ENCODE results near the gene PCMTD2. TPM values are rescaled to one million over a fixed set of nuclear protein-coding genes. Genes with fewer than 3 reads are reported as not detected.

PCMTD2 gene
- total and polyA plus RNA-seq, 10 of the 15 experiments (the other 5 are each of a cell fraction or from before 2014, with no cell fraction given) = 6.8 to 36.8 (median 16.5) TPM

DNA sequence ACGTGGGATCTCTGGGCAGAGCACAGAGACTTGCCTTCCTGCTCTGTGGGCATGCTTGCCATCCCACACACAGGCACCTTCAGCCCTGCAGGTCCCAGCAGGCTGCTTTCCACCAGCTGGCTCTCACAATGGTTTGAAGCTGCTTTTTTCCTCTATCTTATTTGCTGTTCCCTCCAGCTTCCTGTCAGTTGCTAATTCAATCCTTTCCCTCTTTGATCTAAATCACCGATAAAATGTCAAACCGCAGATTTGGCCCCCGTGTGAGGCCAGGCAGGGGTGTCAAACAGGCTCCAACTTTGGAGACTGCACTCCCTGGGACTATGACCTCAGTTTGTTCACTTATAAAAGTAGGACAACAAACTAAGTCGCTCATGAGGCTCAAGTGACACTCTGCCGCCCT, 40.6 kb upstream of the PCMTD2 start:
- Histone ChIP-seq H3K4me3 (no peak overlapping the region), H4K20me1 (ENCODE audit: control insufficient read depth, insufficient read depth) (no peaks in the 10 kb centered on the region), H3K4me1 (ENCODE audit: control insufficient read depth, insufficient read depth, low read length) (no peaks in the 10 kb centered on the region), H3K9me3 (replicated peaks; ENCODE audit: control insufficient read depth, insufficient read depth, low read length) (no peaks in the 10 kb centered on the region), H3K79me2 (ENCODE audit: control insufficient read depth, insufficient read depth, low read length) (no peaks in the 10 kb centered on the region), H3K36me3 (ENCODE audit: control insufficient read depth in 2 of 2, insufficient read depth in 2 of 2, low read length in 1 of 2) (no peaks in the 10 kb centered on the region), H3K27me3 (replicated peaks in 1 of 2; ENCODE audit: control insufficient read depth in 2 of 2, insufficient read depth in 2 of 2, low read length in 1 of 2) (peaks cover 2 to 4% of the 10 kb centered on the region in 2 experiments; a peak in 3 of 4 replicates), H3K9ac (ENCODE audit: control insufficient read depth, insufficient read depth, low read length) (no peak overlapping the region), H2AFZ (ENCODE audit: control insufficient read depth, low read depth, low read length) (no peak overlapping the region), H3K4me2 (ENCODE audit: control insufficient read depth, insufficient read depth) (no peak overlapping the region), H3K27ac (ENCODE audit: control insufficient read depth, insufficient read depth) (no peak overlapping the region)
- 16% methylated on average over 6 of the region's 6 CpGs for WGBS (ENCODE audit: insufficient coverage, insufficient replicate concordance, low lambda C conversion rate, missing lambda C conversion rate)
- ChIA-PET POLR2A (no interaction called here), RAD21 (ENCODE audit: unreplicated experiment) (no interaction called here), CTCF (no interaction called here), SMC1A (ENCODE audit: uncharacterized antibody, unreplicated experiment) (no interaction called here)
- BruUV-seq (replicated peaks) = no TSS peak
- intact Hi-C loops (cut with micrococcal nuclease; ENCODE audit: unreplicated experiment) (no loop called here), in situ Hi-C loops (cut with MboI) (no loop called here)
- ATAC-seq (no peak), FAIRE-seq (no peak), DNase-seq (ENCODE audit: low read depth, low spot score) (no peak)
- TF ChIP-seq STAT3 (IDR thresholded peaks at IDR 0.05; ENCODE audit: low read depth, low read length) (no peak), TAF1 (IDR thresholded peaks at IDR 0.05; ENCODE audit: borderline replicate concordance, low read depth, low read length) (no peak)

DNA sequence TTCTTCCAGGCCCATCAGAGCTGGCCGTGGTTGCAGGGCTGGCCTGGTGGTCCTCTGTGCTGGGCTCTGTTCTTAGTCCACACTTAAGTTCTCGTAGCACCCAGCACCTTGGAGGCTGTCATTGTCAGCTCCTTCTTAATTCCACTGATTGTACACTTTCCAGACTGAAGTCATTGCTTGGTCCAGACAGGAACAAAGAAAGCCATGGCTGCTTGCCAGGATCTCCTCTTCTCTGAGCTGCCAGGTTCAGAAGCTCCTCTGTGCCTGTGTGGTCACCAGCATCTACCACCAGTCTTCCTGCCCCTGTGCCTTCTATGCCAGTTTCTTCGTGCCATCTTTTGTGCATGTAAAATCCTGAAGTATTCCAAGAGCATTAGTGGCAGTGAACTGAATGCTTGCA, 39.5 kb upstream of the PCMTD2 start:
- H3K4me2 ChIP-seq (ENCODE audit: control insufficient read depth, insufficient read depth) = no peak overlapping the region
- no peak for FAIRE-seq
- H3K36me3 ChIP-seq (ENCODE audit: control insufficient read depth in 2 of 2, insufficient read depth in 2 of 2, low read length in 1 of 2) = no peaks in the 10 kb centered on the region
- WGBS (ENCODE audit: insufficient coverage, insufficient replicate concordance, low lambda C conversion rate, missing lambda C conversion rate) = 0% methylated on average over 3 of the region's 3 CpGs
- ChIA-PET CTCF (no interaction called here), RAD21 (ENCODE audit: unreplicated experiment) (no interaction called here), POLR2A (interaction anchor here (0.7 kb wide), 1 partner anchor 8 kb away, joined by 3 read pairs; no protein-coding TSS in a partner anchor), SMC1A (ENCODE audit: uncharacterized antibody, unreplicated experiment) (no interaction called here)
- H3K4me3 ChIP-seq = no peak overlapping the region
- in situ Hi-C loops (cut with MboI) (no loop called here), intact Hi-C loops (cut with micrococcal nuclease; ENCODE audit: unreplicated experiment) (no loop called here)
- H3K27me3 ChIP-seq (replicated peaks in 1 of 2; ENCODE audit: control insufficient read depth in 2 of 2, insufficient read depth in 2 of 2, low read length in 1 of 2) = peaks cover 0 to 4% of the 10 kb centered on the region in 2 experiments; a peak in 2 of 4 replicates
- H3K4me1 ChIP-seq (ENCODE audit: control insufficient read depth, insufficient read depth, low read length) = no peaks in the 10 kb centered on the region
- H3K9ac ChIP-seq (ENCODE audit: control insufficient read depth, insufficient read depth, low read length) = no peak overlapping the region
- BruUV-seq (replicated peaks) = no TSS peak
- no peak for ATAC-seq
- H3K79me2 ChIP-seq (ENCODE audit: control insufficient read depth, insufficient read depth, low read length) = no peaks in the 10 kb centered on the region
- no peaks in the 10 kb centered on the region for H4K20me1 ChIP-seq (ENCODE audit: control insufficient read depth, insufficient read depth)
- no peak overlapping the region for H2AFZ ChIP-seq (ENCODE audit: control insufficient read depth, low read depth, low read length)
- TF ChIP-seq HDAC6 (IDR thresholded peaks at IDR 0.05; ENCODE audit: unreplicated experiment) = no peak
- no peak for TF ChIP-seq NFYA (IDR thresholded peaks at IDR 0.05; ENCODE audit: borderline replicate concordance, low read depth, low read length)
- TF ChIP-seq LARP7 (IDR thresholded peaks at IDR 0.05) = no peak
- no peak for TF ChIP-seq SMARCA5 (IDR thresholded peaks at IDR 0.05)
- no peak for TF ChIP-seq JUND (IDR thresholded peaks at IDR 0.05; ENCODE audit: low read depth, low read length)
- no peak for TF ChIP-seq NR2F1 (conservative IDR thresholded peaks at IDR 0.05)
- TF ChIP-seq, protein P1, sequence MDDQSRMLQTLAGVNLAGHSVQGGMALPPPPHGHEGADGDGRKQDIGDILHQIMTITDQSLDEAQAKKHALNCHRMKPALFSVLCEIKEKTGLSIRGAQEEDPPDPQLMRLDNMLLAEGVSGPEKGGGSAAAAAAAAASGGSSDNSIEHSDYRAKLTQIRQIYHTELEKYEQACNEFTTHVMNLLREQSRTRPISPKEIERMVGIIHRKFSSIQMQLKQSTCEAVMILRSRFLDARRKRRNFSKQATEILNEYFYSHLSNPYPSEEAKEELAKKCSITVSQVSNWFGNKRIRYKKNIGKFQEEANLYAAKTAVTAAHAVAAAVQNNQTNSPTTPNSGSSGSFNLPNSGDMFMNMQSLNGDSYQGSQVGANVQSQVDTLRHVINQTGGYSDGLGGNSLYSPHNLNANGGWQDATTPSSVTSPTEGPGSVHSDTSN (IDR thresholded peaks at IDR 0.05; ENCODE audit: insufficient replicate concordance, low read depth, low read length) = no peak
- DNase-seq (ENCODE audit: low read depth, low spot score) = no peak
- H3K27ac ChIP-seq (ENCODE audit: control insufficient read depth, insufficient read depth) = no peak overlapping the region
- no peaks in the 10 kb centered on the region for H3K9me3 ChIP-seq (replicated peaks; ENCODE audit: control insufficient read depth, insufficient read depth, low read length)

All from GM12878 (cell line).